ENCODE results near the gene UMPS.
"Not testable (repeated sequence)": the region's sequence is repeated elsewhere in the genome, so short reads cannot be mapped to it uniquely, and the experiment has no call there.

Gene UMPS

DNA sequence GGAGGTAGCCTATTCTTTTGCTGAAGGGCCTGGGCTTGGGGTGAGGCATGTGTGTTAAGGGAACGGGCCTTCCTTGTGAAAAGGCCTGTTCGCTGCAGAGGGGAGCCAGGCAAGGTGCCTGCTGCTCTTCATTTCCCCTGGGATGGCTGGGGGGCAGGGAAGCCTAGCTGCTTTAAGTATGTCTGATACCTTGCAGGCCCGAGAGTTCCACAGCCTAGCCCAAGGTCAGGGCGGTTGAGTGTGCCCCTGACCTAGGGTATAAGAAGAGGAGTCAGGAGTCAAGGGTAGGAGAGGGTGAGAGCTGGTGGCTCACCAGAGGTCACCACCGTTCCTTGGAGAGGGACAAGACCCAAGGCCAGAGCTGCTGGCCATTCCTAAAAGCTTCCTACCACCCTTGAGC, 46.6 kb downstream of the UMPS start:
- no peak overlapping the region for H3K9ac ChIP-seq
- no peaks in the 10 kb centered on the region for H3K36me3 ChIP-seq
- no peaks in the 10 kb centered on the region for H3K9me3 ChIP-seq
- peaks cover 48% of the 10 kb centered on the region for H3K4me1 ChIP-seq
- H3K4me2 ChIP-seq = no peak overlapping the region
- no peaks in the 10 kb centered on the region for H4K20me1 ChIP-seq
- no peak for TF ChIP-seq Cebpa-rat (IDR thresholded peaks at IDR 0.05)
- peaks cover 23% of the 10 kb centered on the region for H3K27me3 ChIP-seq
- no peak overlapping the region for H3K4me3 ChIP-seq
- no peak overlapping the region for H3K27ac ChIP-seq

- Histone ChIP-seq H3K4me1 (peaks cover 49% of the 10 kb centered on the region), H3K9me3 (no peaks in the 10 kb centered on the region), H3K27ac (no peak overlapping the region), H4K20me1 (no peaks in the 10 kb centered on the region), H3K4me2 (0 out of 2 replicates have a peak overlapping the region, but pooled peaks have one; percentile 1), H3K27me3 (peaks cover 13% of the 10 kb centered on the region), H3K9ac (no peak overlapping the region), H3K36me3 (no peaks in the 10 kb centered on the region), H3K4me3 (no peak overlapping the region)
- no peak for TF ChIP-seq Cebpa-rat (IDR thresholded peaks at IDR 0.05)
Measured at GRCh38 chr3:124777762-124778470, 47.7 kb downstream of the UMPS start.

GRCh38 chr3:124779116-124779515, 48.9 kb downstream of the UMPS start:
- 0 out of 2 replicates have a peak, but pooled peaks cover under 1% of the 10 kb centered on the region for H3K27me3 ChIP-seq
- H3K4me3 ChIP-seq = no peak overlapping the region
- TF ChIP-seq Cebpa-rat (IDR thresholded peaks at IDR 0.05) = no peak
- no peaks in the 10 kb centered on the region for H4K20me1 ChIP-seq
- no peak overlapping the region for H3K27ac ChIP-seq
- no peak overlapping the region for H3K9ac ChIP-seq
- H3K4me1 ChIP-seq = peaks cover 61% of the 10 kb centered on the region
- H3K9me3 ChIP-seq = no peaks in the 10 kb centered on the region
- peak overlapping the region; percentile 85; the same call in 1 of the 2 replicates for H3K4me2 ChIP-seq
- no peaks in the 10 kb centered on the region for H3K36me3 ChIP-seq

GRCh38 chr3:124779751-124780191, 49.5 kb downstream of the UMPS start:
- no peaks in the 10 kb centered on the region for H3K36me3 ChIP-seq
- H3K27me3 ChIP-seq = no peaks in the 10 kb centered on the region
- peak overlapping the region; percentile 25; the same call in 1 of the 2 replicates for H3K4me3 ChIP-seq
- H3K4me1 ChIP-seq = peaks cover 68% of the 10 kb centered on the region
- peak overlapping the region; percentile 85 for H3K4me2 ChIP-seq
- TF ChIP-seq Cebpa-rat (IDR thresholded peaks at IDR 0.05) = no peak
- H3K9me3 ChIP-seq = no peaks in the 10 kb centered on the region
- H3K27ac ChIP-seq = peak overlapping the region; percentile 85
- H4K20me1 ChIP-seq = no peaks in the 10 kb centered on the region
- H3K9ac ChIP-seq = peak overlapping the region; percentile 70; the same call in 1 of the 2 replicates

GRCh38 chr3:124780356-124780755, 50.1 kb downstream of the UMPS start:
- no peak for TF ChIP-seq Cebpa-rat (IDR thresholded peaks at IDR 0.05)
- Histone ChIP-seq H3K9ac (peak overlapping the region; percentile 70; the same call in 1 of the 2 replicates), H4K20me1 (no peaks in the 10 kb centered on the region), H3K27me3 (no peaks in the 10 kb centered on the region), H3K4me1 (peaks cover 74% of the 10 kb centered on the region), H3K36me3 (no peaks in the 10 kb centered on the region), H3K27ac (peak overlapping the region; percentile 85), H3K4me2 (peak overlapping the region; percentile 85), H3K4me3 (peak overlapping the region; percentile 25; the same call in 1 of the 2 replicates), H3K9me3 (no peaks in the 10 kb centered on the region)

DNA sequence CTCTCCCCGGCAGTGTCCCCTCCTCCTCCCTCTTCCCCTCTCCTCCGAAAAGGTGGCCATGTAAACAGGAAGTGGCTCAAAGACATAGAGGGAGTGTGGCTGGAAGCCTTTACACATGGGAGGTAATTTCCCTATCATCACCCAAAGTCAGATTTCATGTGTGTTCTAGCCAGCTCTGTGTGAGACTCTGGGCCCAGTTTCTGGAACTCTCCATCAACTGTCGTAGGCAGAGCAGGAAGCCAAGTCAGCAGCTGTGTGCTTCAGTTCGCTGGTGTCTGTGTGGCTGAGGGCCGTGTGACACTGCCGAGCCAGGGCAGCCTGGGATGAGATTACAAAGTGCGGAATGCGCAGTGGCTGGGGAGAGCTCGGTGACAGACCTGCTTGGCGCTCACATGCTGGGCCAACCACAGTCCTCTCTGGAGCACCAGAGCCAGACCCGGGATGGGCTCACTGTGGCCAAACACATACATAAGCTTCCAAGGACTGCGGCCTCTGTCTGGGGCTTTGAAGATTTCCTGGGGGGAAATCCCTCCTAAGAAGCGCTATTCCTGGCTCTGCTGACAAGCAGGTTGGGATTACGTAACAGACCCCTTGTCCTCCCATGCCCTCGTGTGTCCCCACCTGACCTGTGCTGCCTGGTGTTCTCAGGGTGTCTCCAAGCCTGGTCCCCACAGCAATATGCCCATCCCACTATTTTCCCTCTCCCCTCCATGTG, 50.7 kb downstream of the UMPS start:
- H3K9me3 ChIP-seq = no peaks in the 10 kb centered on the region
- H4K20me1 ChIP-seq = no peaks in the 10 kb centered on the region
- no peak overlapping the region for H3K4me3 ChIP-seq
- H3K36me3 ChIP-seq = no peaks in the 10 kb centered on the region
- peaks cover 79% of the 10 kb centered on the region for H3K4me1 ChIP-seq
- peak overlapping the region; percentile 85 for H3K4me2 ChIP-seq
- peak; percentile 43; the same call in 1 of the 2 replicates for TF ChIP-seq Cebpa-rat (IDR thresholded peaks at IDR 0.05)
- no peaks in the 10 kb centered on the region for H3K27me3 ChIP-seq
- peak overlapping the region; percentile 70; the same call in 1 of the 2 replicates for H3K9ac ChIP-seq
- H3K27ac ChIP-seq = peak overlapping the region; percentile 85

GRCh38 chr3:124781476-124782376, 51.5 kb downstream of the UMPS start:
- Histone ChIP-seq H3K9ac (peak overlapping the region; percentile 70; the same call in 1 of the 2 replicates), H3K36me3 (no peaks in the 10 kb centered on the region)

GRCh38 chr3:124782377-124782712, 52.1 kb downstream of the UMPS start:
- not testable (repeated sequence) for H4K20me1 ChIP-seq, H3K9me3 ChIP-seq, H3K27me3 ChIP-seq, H3K27ac ChIP-seq, H3K9ac ChIP-seq, H3K4me3 ChIP-seq, H3K36me3 ChIP-seq
- peak overlapping the region; percentile 85 for H3K4me2 ChIP-seq
- H3K4me1 ChIP-seq = peaks cover 94% of the 10 kb centered on the region

More at GRCh38 chr3:124781476-124782376, 51.5 kb downstream of the UMPS start:
- H3K27ac ChIP-seq = peak overlapping the region; percentile 85
- no peaks in the 10 kb centered on the region for H4K20me1 ChIP-seq
- peaks cover 87% of the 10 kb centered on the region for H3K4me1 ChIP-seq
- H3K9me3 ChIP-seq = no peaks in the 10 kb centered on the region
- H3K4me2 ChIP-seq = peak overlapping the region; percentile 85
- no peak overlapping the region for H3K4me3 ChIP-seq
- H3K27me3 ChIP-seq = no peaks in the 10 kb centered on the region
- TF ChIP-seq Cebpa-rat (IDR thresholded peaks at IDR 0.05) = no peak

- Histone ChIP-seq H3K9ac (no peak overlapping the region), H3K36me3 (no peaks in the 10 kb centered on the region), H3K4me2 (peak overlapping the region; percentile 85), H3K9me3 (no peaks in the 10 kb centered on the region), H3K27me3 (no peaks in the 10 kb centered on the region), H3K4me1 (peaks cover 85% of the 10 kb centered on the region), H3K4me3 (no peak overlapping the region), H3K27ac (peak overlapping the region; percentile 80; the same call in 1 of the 2 replicates), H4K20me1 (no peaks in the 10 kb centered on the region)
- TF ChIP-seq Cebpa-rat (IDR thresholded peaks at IDR 0.05) = no peak
Measured at GRCh38 chr3:124783696-124784095, 53.4 kb downstream of the UMPS start.

Measured in BLaER1 (cell line).